Hepatocyte (in vitro differentiated cells): ENCODE data around the gene NT5DC1.

Experiments used
- CTCF ChIP-seq: fragments of 200-600 bp; sonication (generic); IDR thresholded peaks from 2 replicates; pipeline ENCODE4 v1.5.1; 2016; ENCODE audit warnings: antibody characterized with exemption, mild to moderate bottlenecking; ENCODE audit not compliant: poor library complexity
- EZH2 ChIP-seq: fragments of 200-600 bp; sonication (generic); IDR thresholded peaks from 2 replicates; pipeline ENCODE4 v1.6.1; 2016; ENCODE audit warnings: antibody characterized with exemption, mild to moderate bottlenecking, borderline replicate concordance
- EZH2phosphoT487 ChIP-seq: fragments of 200-600 bp; sonication (generic); IDR thresholded peaks from one replicate; pipeline ENCODE4 v1.6.1; 2018; ENCODE audit warnings: antibody characterized with exemption, mild to moderate bottlenecking, low read depth, moderate library complexity; ENCODE audit not compliant: unreplicated experiment, severe bottlenecking

GRCh38 chr6:116051244-116051643 is 49.4 kb upstream of the NT5DC1 start:
- TF ChIP-seq CTCF = no peak
- TF ChIP-seq EZH2 = no peak
- TF ChIP-seq EZH2phosphoT487 = no peak
